ENCODE measurements around the gene CNTN1. TPM values are rescaled to one million over a fixed set of nuclear protein-coding genes. Genes with fewer than 3 reads are reported as not detected.
A peak's percentile ranks its signal among the peaks of the same experiment; 100 is the strongest.

Gene CNTN1
- total and polyA plus RNA-seq, 2 experiments from 2014 or later, result 4.2 to 4.7 TPM

GRCh38 chr12:41092115-41092514, 399.9 kb downstream of the CNTN1 start:
- Histone ChIP-seq H3K9me3 (ENCODE audit: low read depth) (no peaks in the 10 kb centered on the region), H3K27ac (peak overlapping the region; percentile 39), H3K4me1 (ENCODE audit: low read depth) (peaks cover 7% of the 10 kb centered on the region), H3K4me3 (no peak overlapping the region), H3K27me3 (no peaks in the 10 kb centered on the region), H3K36me3 (no peaks in the 10 kb centered on the region)
- TF ChIP-seq CTCF (IDR thresholded peaks at IDR 0.05; ENCODE audit: low read depth, low read length), result no peak
- no peak for DNase-seq (ENCODE audit: low read depth in 1 of 2, low spot score in 1 of 2)

GRCh38 chr12:41096797-41097196, 404.6 kb downstream of the CNTN1 start:
- Histone ChIP-seq H3K36me3 (no peaks in the 10 kb centered on the region), H3K27ac (no peak overlapping the region), H3K4me1 (ENCODE audit: low read depth) (peaks cover 5% of the 10 kb centered on the region), H3K4me3 (no peak overlapping the region), H3K27me3 (no peaks in the 10 kb centered on the region), H3K9me3 (ENCODE audit: low read depth) (no peaks in the 10 kb centered on the region)
- no peak for TF ChIP-seq CTCF (IDR thresholded peaks at IDR 0.05; ENCODE audit: low read depth, low read length)
- no peak for DNase-seq (ENCODE audit: low read depth in 1 of 2, low spot score in 1 of 2)

- Histone ChIP-seq H3K4me3 (no peak overlapping the region), H3K27ac (no peak overlapping the region), H3K36me3 (no peaks in the 10 kb centered on the region), H3K4me1 (ENCODE audit: low read depth) (no peaks in the 10 kb centered on the region), H3K9me3 (ENCODE audit: low read depth) (no peaks in the 10 kb centered on the region), H3K27me3 (no peaks in the 10 kb centered on the region)
- TF ChIP-seq CTCF (IDR thresholded peaks at IDR 0.05; ENCODE audit: low read depth, low read length), result no peak
- no peak for DNase-seq (ENCODE audit: low read depth in 1 of 2, low spot score in 1 of 2)
Measured at GRCh38 chr12:41100572-41100971, 408.3 kb downstream of the CNTN1 start.

- Histone ChIP-seq H3K4me1 (ENCODE audit: low read depth) (no peaks in the 10 kb centered on the region), H3K27ac (no peak overlapping the region), H3K36me3 (no peaks in the 10 kb centered on the region), H3K4me3 (no peak overlapping the region), H3K9me3 (ENCODE audit: low read depth) (no peaks in the 10 kb centered on the region), H3K27me3 (no peaks in the 10 kb centered on the region)
- no peak for DNase-seq (ENCODE audit: low read depth in 1 of 2, low spot score in 1 of 2)
- TF ChIP-seq CTCF (IDR thresholded peaks at IDR 0.05; ENCODE audit: low read depth, low read length), result no peak
Measured at GRCh38 chr12:41101806-41102205, 409.6 kb downstream of the CNTN1 start.

- Histone ChIP-seq H3K4me1 (ENCODE audit: low read depth) (no peaks in the 10 kb centered on the region), H3K27me3 (no peaks in the 10 kb centered on the region), H3K36me3 (no peaks in the 10 kb centered on the region), H3K4me3 (no peak overlapping the region), H3K27ac (no peak overlapping the region), H3K9me3 (ENCODE audit: low read depth) (no peaks in the 10 kb centered on the region)
- TF ChIP-seq CTCF (IDR thresholded peaks at IDR 0.05; ENCODE audit: low read depth, low read length), result no peak
- no peak for DNase-seq (ENCODE audit: low read depth in 1 of 2, low spot score in 1 of 2)
Measured at GRCh38 chr12:41103614-41104013, 411.4 kb downstream of the CNTN1 start.

- Histone ChIP-seq H3K4me3 (no peak overlapping the region), H3K4me1 (ENCODE audit: low read depth) (no peaks in the 10 kb centered on the region), H3K36me3 (no peaks in the 10 kb centered on the region), H3K27me3 (no peaks in the 10 kb centered on the region), H3K9me3 (ENCODE audit: low read depth) (no peaks in the 10 kb centered on the region), H3K27ac (no peak overlapping the region)
- DNase-seq (ENCODE audit: low read depth in 1 of 2, low spot score in 1 of 2), result no peak
- no peak for TF ChIP-seq CTCF (IDR thresholded peaks at IDR 0.05; ENCODE audit: low read depth, low read length)
Measured at GRCh38 chr12:41106315-41106714, 414.1 kb downstream of the CNTN1 start.

All from cardiac muscle cell (in vitro differentiated cells and primary cell).